Testis (tissue), 2 donors: ENCODE data around the gene CPNE4.

Experiments
- CTCF ChIP-seq, 3 experiments: fragments of 450-650 bp in 2 of 3; fragments of 200-600 bp in 1 of 3; sonication (generic) in 1 of 3; IDR thresholded peaks; one replicate each; pipeline ENCODE4 v1.5.1; 2016 to 2019; ENCODE audit warnings: antibody characterized with exemption in 3 of 3, mild to moderate bottlenecking in 2 of 3, moderate library complexity in 1 of 3
- POLR2A ChIP-seq: fragments of 450-650 bp; IDR thresholded peaks from one replicate; pipeline ENCODE4 v1.6.1; 2017; ENCODE audit warnings: antibody characterized with exemption, mild to moderate bottlenecking, moderate library complexity

- TF ChIP-seq CTCF (IDR thresholded peaks at IDR 0.05) (no peak), POLR2A (no peak)
Observed at GRCh38 chr3:131623431-131623830, 411.4 kb downstream of the CPNE4 start.
